GM12878 (cell line): ENCODE measurements around the gene CBLN3. TPM values are rescaled to one million over a fixed set of nuclear protein-coding genes. Genes with fewer than 3 reads are reported as not detected.

Experiments used
- BCL3 ChIP-seq: IDR thresholded peaks from 2 replicates; pipeline ENCODE4 v1.6.1; 2011; ENCODE audit warnings: borderline replicate concordance, low read depth, mild to moderate bottlenecking, moderate library complexity, low read length; ENCODE audit not compliant: insufficient read depth, poor library complexity, severe bottlenecking
- CBX3 ChIP-seq: fragments of 200-600 bp; sonication (generic); IDR thresholded peaks from 2 replicates; pipeline ENCODE4 v1.6.1; 2016; ENCODE audit warnings: low read depth, borderline replicate concordance
- CHD4 ChIP-seq: fragments of 200-600 bp; sonication (generic); IDR thresholded peaks from 2 replicates; pipeline ENCODE4 v1.6.1; 2016; ENCODE audit warnings: mild to moderate bottlenecking
- CREM ChIP-seq: IDR thresholded peaks from 2 replicates; pipeline ENCODE4 v1.6.1; 2014; ENCODE audit warnings: antibody characterized with exemption, low read depth
- ELK1 ChIP-seq: IDR thresholded peaks from 2 replicates; pipeline ENCODE4 v1.6.1; 2012; ENCODE audit warnings: low read depth, low read length, improper control_type of control experiment
- EP300 ChIP-seq, 2 experiments: fragments of 150-350 bp in 1 of 2; IDR thresholded peaks; 2 replicates each; pipeline ENCODE4 v1.6.1; 2011 to 2012; ENCODE audit warnings: low read depth in 2 of 2, low read length in 2 of 2, borderline replicate concordance in 1 of 2, improper control_type of control experiment in 1 of 2, inconsistent platforms in 1 of 2; ENCODE audit not compliant: control insufficient read depth in 1 of 2
- EZH2 ChIP-seq: IDR thresholded peaks from 2 replicates; pipeline ENCODE4 v1.6.1; 2012; ENCODE audit warnings: low read depth, mild to moderate bottlenecking, control low read depth, inconsistent platforms, low read length, borderline replicate concordance; ENCODE audit not compliant: control insufficient read depth
- HDGF ChIP-seq: fragments of 450-650 bp; IDR thresholded peaks from 2 replicates; pipeline ENCODE4 v1.6.1; 2016; ENCODE audit warnings: antibody characterized with exemption
- IRF4 ChIP-seq: IDR thresholded peaks from 2 replicates; pipeline ENCODE4 v1.6.1; 2011; ENCODE audit warnings: low read depth, low read length
- IRF5 ChIP-seq: fragments of 450-650 bp; IDR thresholded peaks from 2 replicates; pipeline ENCODE4 v1.6.1; 2017; ENCODE audit warnings: borderline replicate concordance
- MTA2 ChIP-seq: fragments of 450-650 bp; IDR thresholded peaks from 2 replicates; pipeline ENCODE4 v1.6.1; 2016; ENCODE audit warnings: low read depth, mild to moderate bottlenecking, moderate library complexity
- MXI1 ChIP-seq: fragments of 150-350 bp; IDR thresholded peaks from 2 replicates; pipeline ENCODE4 v1.6.1; 2011; ENCODE audit warnings: low read depth, mild to moderate bottlenecking, inconsistent platforms, low read length, improper control_type of control experiment
- NBN ChIP-seq: fragments of 450-650 bp; IDR thresholded peaks from 2 replicates; pipeline ENCODE4 v1.6.1; 2016
- NFIC ChIP-seq: IDR thresholded peaks from 2 replicates; pipeline ENCODE4 v1.6.1; 2012; ENCODE audit warnings: low read depth, mild to moderate bottlenecking, inconsistent platforms, low read length, moderate library complexity
- NFYB ChIP-seq: IDR thresholded peaks from 2 replicates; pipeline ENCODE4 v1.6.1; 2011; ENCODE audit warnings: low read depth, mild to moderate bottlenecking, low read length, improper control_type of control experiment, moderate library complexity; ENCODE audit not compliant: insufficient read depth
- POLR2A ChIP-seq: IDR thresholded peaks from 2 replicates; pipeline ENCODE4 v1.6.1; 2011; ENCODE audit warnings: low read depth, mild to moderate bottlenecking, low read length
- RFX5 ChIP-seq: IDR thresholded peaks from 2 replicates; pipeline ENCODE4 v1.6.1; 2011; ENCODE audit warnings: low read depth, low read length, improper control_type of control experiment
- RUNX3 ChIP-seq: IDR thresholded peaks from 2 replicates; pipeline ENCODE4 v1.6.1; 2012; ENCODE audit warnings: low read length, inconsistent platforms
- SIN3A ChIP-seq: IDR thresholded peaks from 2 replicates; pipeline ENCODE4 v1.6.1; 2012; ENCODE audit warnings: low read depth, low read length, improper control_type of control experiment
- ZBTB40 ChIP-seq: fragments of 450-650 bp; IDR thresholded peaks from 2 replicates; pipeline ENCODE4 v1.6.1; 2016; ENCODE audit warnings: mild to moderate bottlenecking, moderate library complexity, borderline replicate concordance
- ZNF207 ChIP-seq: fragments of 450-650 bp; IDR thresholded peaks from 2 replicates; pipeline ENCODE4 v1.6.1; 2014; ENCODE audit warnings: antibody characterized with exemption, mild to moderate bottlenecking, borderline replicate concordance
- ZNF622 ChIP-seq: fragments of 450-650 bp; IDR thresholded peaks from 2 replicates; pipeline ENCODE4 v1.6.1; 2017; ENCODE audit warnings: mild to moderate bottlenecking, inconsistent platforms
- polyA plus RNA-seq, 11 experiments: library from polyadenylated mRNA; depleted of rRNA in 4 of 11; unstranded in 6 of 11; stranded (reverse) in 5 of 11; fragments of >200 nt; fragmentation: Nextera tagmentation in 4 of 11; fragmentation: Illumina TruSeq in 1 of 11; extraction: Ambion mirVana in 4 of 11; extraction: Trizol in 1 of 11; gene quantifications; 1 replicate in 1 of 11; 2 replicates in 10 of 11; pipeline versions ENCODE4 v1.2.1 to v1.2.3, GENCODE V29; 2011 to 2016; ENCODE audit warnings: inconsistent platforms in 2 of 11, missing spikeins in 2 of 11, low read depth in 1 of 11
- total RNA-seq, 4 experiments: library from RNA; depleted of rRNA in 3 of 4; stranded (reverse); fragments of >200 nt in 3 of 4; fragmentation: Illumina TruSeq in 1 of 4; extraction: Trizol in 1 of 4; gene quantifications; 2 replicates each; pipeline versions ENCODE4 v1.2.1 to v1.2.3, GENCODE V29; 2013 to 2021

The CBLN3 gene
- total and polyA plus RNA-seq, 10 of the 15 experiments (the other 5 are each of a cell fraction or from before 2014, with no cell fraction given) = 0.16 to 4.9 (median 1.3) TPM

- TF ChIP-seq MTA2 (no peak), NFYB (no peak), SIN3A (no peak), RUNX3 (no peak), ZBTB40 (no peak), NFIC (no peak), CBX3 (no peak), EZH2 (no peak), POLR2A (peak; percentile 42; the same call in 1 of the 2 replicates), CREM (no peak), ZNF207 (no peak), BCL3 (no peak), EP300 (IDR thresholded peaks at IDR 0.05; ENCODE audit: borderline replicate concordance in 1 of 2, control insufficient read depth in 1 of 2, low read depth in 2 of 2, low read length in 2 of 2) (no peak), ELK1 (no peak), MXI1 (no peak), HDGF (no peak), IRF4 (no peak), CHD4 (no peak), RFX5 (no peak), IRF5 (0 out of 2 replicates have a peak, but pooled peaks have one; percentile 17), ZNF622 (no peak), NBN (no peak)
These were observed 7.7 kb upstream of the CBLN3 start (continued) for GRCh38 chr14:24437020-24437735.
